Karpas-422 (cell line): Measurements from ENCODE around the gene NKX2-3. TPM values are rescaled to one million over a fixed set of nuclear protein-coding genes. Genes with fewer than 3 reads are reported as not detected.

Source experiments
- DNase-seq: peaks from one replicate; pipeline ENCODE4 v3.0.0-alpha.2; 2015
- H2AFZ ChIP-seq: fragments of 200-600 bp; sonication (generic); 2 replicates; pipeline ENCODE4 v1.6.1; 2014; ENCODE audit warnings: antibody characterized with exemption, low read length, mixed read lengths
- H3K27ac ChIP-seq: fragments of 200-600 bp; sonication (generic); 2 replicates; pipeline ENCODE4 v1.5.1; 2014; ENCODE audit warnings: mild to moderate bottlenecking, low read length, moderate library complexity
- H3K27me3 ChIP-seq: fragments of 200-600 bp; sonication (generic); 2 replicates; pipeline ENCODE4 v1.6.1; 2014; ENCODE audit warnings: low read length, mixed read lengths
- H3K36me3 ChIP-seq: fragments of 200-600 bp; sonication (generic); 2 replicates; pipeline ENCODE4 v1.6.1; 2014; ENCODE audit warnings: low read length, mixed read lengths; ENCODE audit not compliant: insufficient read depth
- H3K4me1 ChIP-seq: fragments of 200-600 bp; sonication (generic); 2 replicates; pipeline ENCODE4 v1.6.1; 2014; ENCODE audit warnings: mild to moderate bottlenecking, low read length, mixed read lengths
- H3K4me2 ChIP-seq: fragments of 200-600 bp; sonication (generic); 2 replicates; pipeline ENCODE4 v1.6.1; 2014; ENCODE audit warnings: low read length, low read depth, mild to moderate bottlenecking; ENCODE audit not compliant: poor library complexity, severe bottlenecking
- H3K4me3 ChIP-seq: fragments of 200-600 bp; sonication (generic); 2 replicates; pipeline ENCODE4 v1.5.1; 2014; ENCODE audit warnings: mild to moderate bottlenecking, antibody characterized with exemption, low read length, mixed read lengths
- H3K79me2 ChIP-seq: fragments of 200-600 bp; sonication (generic); 2 replicates; pipeline ENCODE4 v1.6.1; 2014; ENCODE audit warnings: mild to moderate bottlenecking, low read length, mixed read lengths
- H3K9ac ChIP-seq: fragments of 200-600 bp; sonication (generic); 2 replicates; pipeline ENCODE4 v1.6.0; 2014; ENCODE audit warnings: low read length
- H3K9me2 ChIP-seq: fragments of 200-600 bp; sonication (generic), shearing (Covaris generic); replicated peaks from 2 replicates; pipeline ENCODE4 v1.6.0; 2014; ENCODE audit warnings: mild to moderate bottlenecking, low read length, moderate library complexity; ENCODE audit not compliant: insufficient read depth
- H3K9me3 ChIP-seq: fragments of 300-700, 200-600 bp; sonication (generic); 2 replicates; pipeline ENCODE4 v1.6.1; 2014; ENCODE audit warnings: low read length, mixed read lengths
- H4K20me1 ChIP-seq: fragments of 200-600 bp; sonication (generic); 2 replicates; pipeline ENCODE4 v1.6.1; 2014; ENCODE audit warnings: mild to moderate bottlenecking, antibody characterized with exemption, low read length, low read depth; ENCODE audit not compliant: insufficient read depth
- total RNA-seq: library from RNA; depleted of rRNA; stranded (reverse); fragments of >200 nt; shearing (Covaris generic); gene quantifications from 2 replicates; pipeline ENCODE4 v1.2.3, GENCODE V29; 2014; ENCODE audit warnings: low replicate concordance

NKX2-3 gene
- total RNA-seq, 1 experiment from 2014 or later = not detected

DNA sequence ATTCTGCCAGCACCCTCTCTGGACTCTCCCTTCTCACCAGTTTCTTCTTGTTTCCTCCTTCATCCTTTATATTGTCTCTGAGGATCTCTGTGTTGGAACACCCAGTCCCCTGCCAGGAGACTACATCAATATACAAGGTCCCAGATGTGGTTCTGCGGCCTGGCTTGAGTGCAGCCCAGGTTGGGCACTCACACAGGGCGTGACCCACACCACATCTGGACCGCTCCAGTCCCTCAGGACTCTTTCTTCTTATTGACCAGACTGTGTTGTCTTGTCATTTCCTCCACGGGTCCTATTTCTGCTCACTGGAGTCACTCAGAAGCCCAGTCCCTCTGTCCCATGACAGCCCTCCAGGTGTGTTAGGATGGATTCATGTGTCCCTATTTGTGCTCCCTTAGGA is 26.0 kb downstream of the NKX2-3 start:
- Histone ChIP-seq H3K4me2 (no peak overlapping the region), H3K9ac (no peak overlapping the region), H2AFZ (no peak overlapping the region), H3K36me3 (no peaks in the 10 kb centered on the region), H3K79me2 (no peaks in the 10 kb centered on the region), H3K4me1 (no peaks in the 10 kb centered on the region), H3K9me3 (no peaks in the 10 kb centered on the region), H3K27me3 (0 out of 2 replicates have a peak, but pooled peaks cover 3% of the 10 kb centered on the region), H3K9me2 (no peaks in the 10 kb centered on the region), H4K20me1 (no peaks in the 10 kb centered on the region), H3K4me3 (no peak overlapping the region), H3K27ac (no peak overlapping the region)
- no peak for DNase-seq

DNA sequence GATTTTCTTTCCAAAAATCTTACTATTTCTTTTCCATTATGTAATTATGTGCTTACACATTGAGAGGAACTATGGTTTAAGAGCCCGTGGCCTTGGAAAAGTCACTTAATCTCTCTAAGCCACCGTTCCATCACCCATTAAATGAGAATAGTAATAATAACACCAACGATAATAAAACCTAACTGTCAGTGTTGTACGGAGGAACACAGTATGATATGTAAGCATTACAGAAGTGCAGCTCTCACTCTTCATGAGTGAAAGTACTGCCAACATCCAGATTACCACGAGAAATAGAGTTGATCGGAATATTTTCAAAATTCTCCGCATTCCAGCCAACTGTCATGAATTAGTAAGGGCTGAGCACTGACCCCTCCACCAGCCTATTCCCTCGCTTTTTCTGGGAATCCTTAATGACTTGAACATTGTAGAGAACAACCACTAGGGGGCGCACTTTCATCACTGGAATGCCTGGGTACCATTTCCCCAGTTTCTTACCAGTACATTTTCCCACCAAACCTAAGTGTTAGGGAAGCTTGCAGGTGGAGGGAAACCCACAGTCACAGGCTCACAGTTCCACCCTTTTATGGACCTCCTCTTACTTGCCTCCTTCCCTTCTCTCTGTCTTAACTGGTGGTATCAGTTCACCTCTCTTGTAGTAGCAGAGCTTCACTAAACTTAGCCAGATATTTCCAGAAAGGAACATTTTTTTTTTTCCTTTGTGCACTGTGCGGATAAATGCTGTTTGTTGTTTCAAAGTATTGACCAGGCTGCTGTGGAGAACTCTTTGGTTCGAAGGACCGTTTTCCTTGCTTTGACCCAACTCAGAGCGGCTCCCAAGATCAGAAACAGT is 27.8 kb downstream of the NKX2-3 start:
- H2AFZ ChIP-seq = no peak overlapping the region
- H3K9me2 ChIP-seq = no peaks in the 10 kb centered on the region
- H3K9ac ChIP-seq = no peak overlapping the region
- H3K36me3 ChIP-seq = no peaks in the 10 kb centered on the region
- no peaks in the 10 kb centered on the region for H3K4me1 ChIP-seq
- no peaks in the 10 kb centered on the region for H3K9me3 ChIP-seq
- H3K4me3 ChIP-seq = no peak overlapping the region
- no peak overlapping the region for H3K27ac ChIP-seq
- no peaks in the 10 kb centered on the region for H3K79me2 ChIP-seq
- no peak overlapping the region for H3K4me2 ChIP-seq
- H3K27me3 ChIP-seq = no peaks in the 10 kb centered on the region
- peak; percentile 71 for DNase-seq
- no peaks in the 10 kb centered on the region for H4K20me1 ChIP-seq

- Histone ChIP-seq H3K4me2 (no peak overlapping the region), H3K4me1 (no peaks in the 10 kb centered on the region), H3K36me3 (no peaks in the 10 kb centered on the region), H2AFZ (no peak overlapping the region), H3K9me3 (no peaks in the 10 kb centered on the region), H3K27me3 (no peaks in the 10 kb centered on the region), H3K9me2 (no peaks in the 10 kb centered on the region), H3K27ac (no peak overlapping the region), H3K9ac (no peak overlapping the region), H3K79me2 (no peaks in the 10 kb centered on the region), H3K4me3 (no peak overlapping the region), H4K20me1 (no peaks in the 10 kb centered on the region)
- no peak for DNase-seq
Measured at GRCh38 chr10:99562631-99563030, 29.9 kb downstream of the NKX2-3 start.

- no peak overlapping the region for H2AFZ ChIP-seq
- H3K27me3 ChIP-seq = no peaks in the 10 kb centered on the region
- no peak overlapping the region for H3K9ac ChIP-seq
- H3K36me3 ChIP-seq = no peaks in the 10 kb centered on the region
- H3K9me3 ChIP-seq = no peaks in the 10 kb centered on the region
- no peaks in the 10 kb centered on the region for H4K20me1 ChIP-seq
- no peaks in the 10 kb centered on the region for H3K9me2 ChIP-seq
- no peak for DNase-seq
- no peak overlapping the region for H3K27ac ChIP-seq
- no peaks in the 10 kb centered on the region for H3K4me1 ChIP-seq
- no peak overlapping the region for H3K4me2 ChIP-seq
- no peak overlapping the region for H3K4me3 ChIP-seq
- H3K79me2 ChIP-seq = no peaks in the 10 kb centered on the region
Measured at GRCh38 chr10:99564361-99564760, 31.6 kb downstream of the NKX2-3 start.

GRCh38 chr10:99565166-99565565 is 32.4 kb downstream of the NKX2-3 start:
- H3K36me3 ChIP-seq = no peaks in the 10 kb centered on the region
- no peak overlapping the region for H3K4me3 ChIP-seq
- H4K20me1 ChIP-seq = no peaks in the 10 kb centered on the region
- H3K27me3 ChIP-seq = no peaks in the 10 kb centered on the region
- H3K27ac ChIP-seq = no peak overlapping the region
- H3K9ac ChIP-seq = no peak overlapping the region
- H3K9me3 ChIP-seq = no peaks in the 10 kb centered on the region
- no peaks in the 10 kb centered on the region for H3K79me2 ChIP-seq
- DNase-seq = no peak
- no peak overlapping the region for H3K4me2 ChIP-seq
- H2AFZ ChIP-seq = no peak overlapping the region
- H3K9me2 ChIP-seq = no peaks in the 10 kb centered on the region
- H3K4me1 ChIP-seq = no peaks in the 10 kb centered on the region

DNA sequence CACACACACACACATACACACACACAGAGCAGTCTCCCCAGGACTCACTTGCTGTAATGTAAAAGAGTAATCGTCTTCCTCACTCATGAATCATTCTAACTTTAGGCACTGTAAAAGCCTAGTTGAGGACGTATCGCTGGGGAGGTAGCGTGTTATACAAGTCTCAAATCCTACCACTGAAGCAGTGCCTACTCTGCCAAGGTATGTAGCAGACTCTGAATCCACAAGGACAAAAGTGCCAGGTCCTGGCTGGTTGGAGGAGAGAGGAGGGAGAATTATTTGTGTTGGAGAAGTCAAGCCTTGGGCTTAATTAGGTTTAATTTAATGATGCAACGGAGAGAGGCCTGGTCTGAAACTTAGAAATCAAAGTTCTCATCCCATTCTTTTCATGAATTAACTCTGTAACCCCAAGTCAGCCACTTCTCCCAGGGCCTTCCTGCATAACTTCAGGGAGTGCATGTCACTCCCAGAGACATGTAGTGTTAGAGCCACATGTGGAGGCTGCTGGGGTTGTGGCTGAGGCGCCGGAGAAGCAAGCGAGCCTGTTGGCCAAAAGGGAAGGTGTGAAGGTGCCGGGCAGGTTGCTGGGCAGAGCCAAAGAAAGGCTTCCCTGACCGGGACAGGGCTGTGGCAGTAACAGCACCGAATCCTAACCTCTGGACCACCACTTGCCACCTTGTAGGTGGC is 36.7 kb downstream of the NKX2-3 start:
- no peak overlapping the region for H3K27ac ChIP-seq
- no peak overlapping the region for H3K4me2 ChIP-seq
- H3K9ac ChIP-seq = no peak overlapping the region
- no peaks in the 10 kb centered on the region for H3K9me2 ChIP-seq
- H4K20me1 ChIP-seq = no peaks in the 10 kb centered on the region
- H3K9me3 ChIP-seq = no peaks in the 10 kb centered on the region
- no peaks in the 10 kb centered on the region for H3K79me2 ChIP-seq
- no peak overlapping the region for H2AFZ ChIP-seq
- H3K36me3 ChIP-seq = no peaks in the 10 kb centered on the region
- DNase-seq = no peak
- no peak overlapping the region for H3K4me3 ChIP-seq
- no peaks in the 10 kb centered on the region for H3K4me1 ChIP-seq
- no peaks in the 10 kb centered on the region for H3K27me3 ChIP-seq

DNA sequence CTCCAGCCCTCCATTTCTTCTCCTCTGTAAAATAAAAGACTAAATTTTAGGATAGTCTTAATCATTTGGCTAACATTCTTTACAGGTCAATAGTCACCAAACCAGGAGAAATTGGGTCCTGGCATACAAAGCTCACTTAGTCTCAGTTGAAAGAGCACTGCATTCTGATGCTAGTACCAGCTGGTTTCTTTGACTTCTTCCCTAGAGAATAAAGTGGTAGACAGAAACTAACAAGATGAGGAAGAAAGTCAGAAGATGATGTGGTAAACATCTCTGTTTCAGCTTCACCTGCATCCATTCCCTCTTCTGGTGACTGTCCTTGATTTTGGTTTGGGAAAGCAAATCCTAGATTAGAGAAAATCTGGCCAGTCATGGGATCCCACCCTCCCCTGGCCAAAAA is 37.2 kb downstream of the NKX2-3 start:
- Histone ChIP-seq H3K36me3 (no peaks in the 10 kb centered on the region), H3K9ac (no peak overlapping the region), H3K4me2 (no peak overlapping the region), H2AFZ (no peak overlapping the region), H3K27me3 (no peaks in the 10 kb centered on the region), H3K79me2 (no peaks in the 10 kb centered on the region), H3K9me2 (no peaks in the 10 kb centered on the region), H3K27ac (no peak overlapping the region), H3K9me3 (no peaks in the 10 kb centered on the region), H3K4me1 (no peaks in the 10 kb centered on the region), H3K4me3 (no peak overlapping the region), H4K20me1 (no peaks in the 10 kb centered on the region)
- no peak for DNase-seq

DNA sequence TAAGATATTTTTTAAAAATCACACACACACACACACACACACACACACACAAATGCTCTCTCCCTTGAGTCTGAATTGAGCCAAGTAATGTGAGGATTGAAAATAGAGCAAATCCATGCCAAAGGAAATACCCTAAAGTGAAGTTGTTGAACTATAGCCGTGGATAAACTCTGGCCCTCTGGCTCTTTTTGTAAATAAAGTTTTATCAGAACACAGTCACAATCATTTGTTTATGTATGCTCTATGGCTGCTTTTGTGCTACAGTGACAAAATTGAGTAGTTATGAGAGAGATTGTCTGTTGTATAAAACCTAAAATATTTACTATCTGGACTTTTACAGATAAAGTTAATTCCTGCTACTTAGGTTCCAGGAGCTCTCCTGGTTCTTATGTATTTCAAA is 39.1 kb downstream of the NKX2-3 start:
- Histone ChIP-seq H3K9me3 (no peaks in the 10 kb centered on the region), H2AFZ (no peak overlapping the region), H3K9me2 (no peaks in the 10 kb centered on the region), H3K4me2 (no peak overlapping the region), H4K20me1 (no peaks in the 10 kb centered on the region), H3K79me2 (no peaks in the 10 kb centered on the region), H3K4me3 (no peak overlapping the region), H3K9ac (no peak overlapping the region), H3K36me3 (no peaks in the 10 kb centered on the region), H3K27ac (no peak overlapping the region), H3K4me1 (peaks cover 1% of the 10 kb centered on the region; the same call in 1 of the 2 replicates), H3K27me3 (no peaks in the 10 kb centered on the region)
- no peak for DNase-seq
